ENCODE measurements around the gene TFRC. TPM values are rescaled to one million over a fixed set of nuclear protein-coding genes. Genes with fewer than 3 reads are reported as not detected.
"Not testable (repeated sequence)": the region's sequence is repeated elsewhere in the genome, so short reads cannot be mapped to it uniquely, and the experiment has no call there.

TFRC gene
- total RNA-seq, 1 donor from 2014 or later: 74.0 TPM

- H3K27me3 Mint-ChIP-seq: peaks cover 18% of the 10 kb centered on the region
- no peak for DNase-seq (ENCODE audit: low spot score, unreplicated experiment)
- no peaks in the 10 kb centered on the region for H3K4me1 Mint-ChIP-seq (ENCODE audit: low read depth)
- no peak for TF ChIP-seq CTCF (IDR thresholded peaks at IDR 0.05; ENCODE audit: unreplicated experiment)
- no peak overlapping the region for H3K27ac Mint-ChIP-seq
- H3K9me3 Mint-ChIP-seq (ENCODE audit: low read depth): peaks cover 9% of the 10 kb centered on the region
- H3K4me3 Mint-ChIP-seq (ENCODE audit: low read depth): no peak overlapping the region
- no peaks in the 10 kb centered on the region for H3K36me3 Mint-ChIP-seq (ENCODE audit: insufficient read depth)
Observed at GRCh38 chr3:196007744-196008335, 74.0 kb downstream of the TFRC start.

DNA sequence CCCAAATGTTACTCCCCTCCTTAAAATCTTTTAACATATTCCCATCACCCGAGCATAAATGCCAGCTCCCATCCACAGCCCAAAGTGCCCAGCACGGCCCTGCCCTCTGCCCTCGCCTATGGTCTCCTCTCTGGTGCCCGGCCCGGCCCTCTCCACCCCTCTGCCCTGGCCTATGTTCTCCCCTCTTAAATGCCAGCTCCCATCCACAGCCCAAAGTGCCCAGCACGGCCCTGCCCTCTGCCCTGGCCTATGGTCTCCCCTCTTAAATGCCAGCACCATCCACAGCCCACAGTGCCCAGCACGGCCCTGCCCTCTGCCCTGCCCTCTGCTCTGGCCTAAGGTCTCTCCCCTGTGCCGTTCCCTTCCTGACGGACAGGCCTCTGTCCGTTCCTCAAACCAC is 76.6 kb downstream of the TFRC start:
- DNase-seq (ENCODE audit: low spot score, unreplicated experiment); H3K4me1 Mint-ChIP-seq (ENCODE audit: low read depth); H3K4me3 Mint-ChIP-seq (ENCODE audit: low read depth); H3K36me3 Mint-ChIP-seq (ENCODE audit: insufficient read depth); H3K27ac Mint-ChIP-seq: not testable (repeated sequence)
- peaks cover 25% of the 10 kb centered on the region for H3K27me3 Mint-ChIP-seq
- H3K9me3 Mint-ChIP-seq (ENCODE audit: low read depth): peaks cover 12% of the 10 kb centered on the region

DNA sequence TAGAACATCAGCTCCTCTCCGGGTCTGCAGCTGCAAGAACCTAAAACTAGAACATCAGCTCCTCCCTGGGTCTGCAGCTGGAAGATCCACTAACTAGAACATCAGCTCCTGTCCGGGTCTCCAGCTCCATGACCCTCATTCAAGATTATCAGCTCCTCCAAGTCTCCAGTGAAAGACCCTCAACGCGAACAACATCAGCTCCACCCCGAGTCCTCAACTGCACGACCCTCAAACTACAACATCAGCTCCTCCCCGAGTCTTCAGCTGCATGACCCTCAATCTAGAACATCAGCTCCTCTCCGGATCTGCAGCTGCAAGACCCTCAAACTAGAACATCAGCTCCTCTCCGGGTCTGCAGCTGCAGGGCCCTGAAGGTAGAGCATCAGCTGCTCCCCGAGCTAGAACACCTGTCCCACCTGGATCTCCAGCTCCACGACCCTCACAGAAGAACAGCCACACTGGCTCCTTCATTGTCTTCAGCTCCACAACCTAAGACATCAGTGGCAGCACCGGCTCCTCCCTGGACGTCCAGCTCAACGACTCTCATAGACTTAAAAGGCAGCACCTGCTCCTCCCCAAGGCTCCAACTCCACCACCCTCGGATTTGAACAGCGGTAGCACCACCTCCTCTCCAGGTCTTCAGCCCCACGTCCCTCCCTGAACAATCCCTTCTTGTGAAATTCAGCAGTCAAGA is 77.4 kb downstream of the TFRC start:
- not testable (repeated sequence) for H3K4me3 Mint-ChIP-seq (ENCODE audit: low read depth); H3K9me3 Mint-ChIP-seq (ENCODE audit: low read depth)
- peaks cover 24% of the 10 kb centered on the region for H3K27me3 Mint-ChIP-seq

GRCh38 chr3:196003611-196004010 is 78.3 kb downstream of the TFRC start:
- H3K4me1 Mint-ChIP-seq (ENCODE audit: low read depth): no peaks in the 10 kb centered on the region
- TF ChIP-seq CTCF (IDR thresholded peaks at IDR 0.05; ENCODE audit: unreplicated experiment): no peak
- DNase-seq (ENCODE audit: low spot score, unreplicated experiment): no peak
- H3K4me3 Mint-ChIP-seq (ENCODE audit: low read depth): no peak overlapping the region
- peaks cover 9% of the 10 kb centered on the region for H3K9me3 Mint-ChIP-seq (ENCODE audit: low read depth)
- H3K27ac Mint-ChIP-seq: no peak overlapping the region
- H3K36me3 Mint-ChIP-seq (ENCODE audit: insufficient read depth): no peaks in the 10 kb centered on the region
- H3K27me3 Mint-ChIP-seq: peaks cover 23% of the 10 kb centered on the region

More for the DNA sequence above, 77.4 kb downstream of the TFRC start:
- not testable (repeated sequence) for H3K27ac Mint-ChIP-seq; H3K36me3 Mint-ChIP-seq (ENCODE audit: insufficient read depth); DNase-seq (ENCODE audit: low spot score, unreplicated experiment); H3K4me1 Mint-ChIP-seq (ENCODE audit: low read depth)

DNA sequence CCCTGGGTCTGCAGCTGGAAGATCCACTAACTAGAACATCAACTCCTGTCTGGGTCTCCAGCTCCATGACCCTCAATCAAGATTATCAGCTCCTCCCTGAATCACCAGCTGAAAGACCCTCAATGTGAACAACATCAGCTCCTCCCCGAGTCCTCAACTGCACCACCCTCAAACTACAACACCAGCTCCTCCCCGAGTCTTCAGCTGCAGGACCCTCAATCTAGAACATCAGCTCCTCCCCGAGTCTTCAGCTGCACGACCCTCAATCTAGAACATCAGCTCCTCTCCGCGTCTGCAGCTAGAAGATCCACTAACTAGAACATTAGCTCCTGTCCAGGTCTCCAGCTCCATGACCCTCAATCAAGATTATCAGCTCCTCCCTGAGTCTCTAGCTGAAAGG is 79.2 kb downstream of the TFRC start:
- not testable (repeated sequence) for H3K27ac Mint-ChIP-seq; H3K4me1 Mint-ChIP-seq (ENCODE audit: low read depth); DNase-seq (ENCODE audit: low spot score, unreplicated experiment); H3K4me3 Mint-ChIP-seq (ENCODE audit: low read depth); H3K9me3 Mint-ChIP-seq (ENCODE audit: low read depth); H3K36me3 Mint-ChIP-seq (ENCODE audit: insufficient read depth)
- H3K27me3 Mint-ChIP-seq: peaks cover 19% of the 10 kb centered on the region

GRCh38 chr3:196001240-196001639 is 80.7 kb downstream of the TFRC start:
- H3K27ac Mint-ChIP-seq; H3K9me3 Mint-ChIP-seq (ENCODE audit: low read depth); H3K4me3 Mint-ChIP-seq (ENCODE audit: low read depth); H3K36me3 Mint-ChIP-seq (ENCODE audit: insufficient read depth); DNase-seq (ENCODE audit: low spot score, unreplicated experiment); H3K4me1 Mint-ChIP-seq (ENCODE audit: low read depth): not testable (repeated sequence)
- peaks cover 28% of the 10 kb centered on the region for H3K27me3 Mint-ChIP-seq

- not testable (repeated sequence) for H3K36me3 Mint-ChIP-seq (ENCODE audit: insufficient read depth); DNase-seq (ENCODE audit: low spot score, unreplicated experiment); H3K27ac Mint-ChIP-seq; H3K4me3 Mint-ChIP-seq (ENCODE audit: low read depth); H3K4me1 Mint-ChIP-seq (ENCODE audit: low read depth); H3K9me3 Mint-ChIP-seq (ENCODE audit: low read depth)
- peaks cover 28% of the 10 kb centered on the region for H3K27me3 Mint-ChIP-seq
Observed at GRCh38 chr3:196000360-196000950, 81.4 kb downstream of the TFRC start.

All from progenitor cell of endocrine pancreas (in vitro differentiated cells).